ENCODE data around the gene GRM4.

Gene GRM4

DNA sequence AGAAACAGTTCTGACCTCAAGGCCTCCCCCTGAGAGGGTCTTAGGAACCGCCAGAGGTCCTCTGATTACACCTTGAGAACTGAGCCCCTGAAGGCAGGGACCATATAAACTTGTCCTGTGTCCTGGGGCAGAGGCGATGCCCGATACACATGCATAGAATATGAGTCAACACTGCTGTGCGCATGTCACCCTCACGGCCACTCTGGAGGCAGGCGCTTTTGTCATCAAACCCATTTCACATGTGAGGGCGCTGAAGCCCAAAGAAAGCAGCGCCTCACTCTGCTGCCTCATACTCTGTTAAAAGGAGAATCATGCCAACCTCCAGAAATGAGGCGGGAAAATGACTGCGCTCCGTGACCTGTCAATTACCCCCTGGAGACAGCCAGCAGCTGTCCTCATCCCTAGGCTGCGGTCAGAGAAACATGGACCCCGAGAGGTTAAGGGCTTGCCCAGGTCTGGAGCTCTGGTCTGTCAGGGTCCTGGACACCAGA is 158.3 kb downstream of the GRM4 start:
- Histone ChIP-seq H3K27ac (no peak overlapping the region), H3K4me3 (no peak overlapping the region)
- TF ChIP-seq, protein P1, sequence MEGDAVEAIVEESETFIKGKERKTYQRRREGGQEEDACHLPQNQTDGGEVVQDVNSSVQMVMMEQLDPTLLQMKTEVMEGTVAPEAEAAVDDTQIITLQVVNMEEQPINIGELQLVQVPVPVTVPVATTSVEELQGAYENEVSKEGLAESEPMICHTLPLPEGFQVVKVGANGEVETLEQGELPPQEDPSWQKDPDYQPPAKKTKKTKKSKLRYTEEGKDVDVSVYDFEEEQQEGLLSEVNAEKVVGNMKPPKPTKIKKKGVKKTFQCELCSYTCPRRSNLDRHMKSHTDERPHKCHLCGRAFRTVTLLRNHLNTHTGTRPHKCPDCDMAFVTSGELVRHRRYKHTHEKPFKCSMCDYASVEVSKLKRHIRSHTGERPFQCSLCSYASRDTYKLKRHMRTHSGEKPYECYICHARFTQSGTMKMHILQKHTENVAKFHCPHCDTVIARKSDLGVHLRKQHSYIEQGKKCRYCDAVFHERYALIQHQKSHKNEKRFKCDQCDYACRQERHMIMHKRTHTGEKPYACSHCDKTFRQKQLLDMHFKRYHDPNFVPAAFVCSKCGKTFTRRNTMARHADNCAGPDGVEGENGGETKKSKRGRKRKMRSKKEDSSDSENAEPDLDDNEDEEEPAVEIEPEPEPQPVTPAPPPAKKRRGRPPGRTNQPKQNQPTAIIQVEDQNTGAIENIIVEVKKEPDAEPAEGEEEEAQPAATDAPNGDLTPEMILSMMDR (IDR thresholded peaks at IDR 0.05): no peak
- DNase-seq (ENCODE audit: low spot score): peak; percentile 59

DNA sequence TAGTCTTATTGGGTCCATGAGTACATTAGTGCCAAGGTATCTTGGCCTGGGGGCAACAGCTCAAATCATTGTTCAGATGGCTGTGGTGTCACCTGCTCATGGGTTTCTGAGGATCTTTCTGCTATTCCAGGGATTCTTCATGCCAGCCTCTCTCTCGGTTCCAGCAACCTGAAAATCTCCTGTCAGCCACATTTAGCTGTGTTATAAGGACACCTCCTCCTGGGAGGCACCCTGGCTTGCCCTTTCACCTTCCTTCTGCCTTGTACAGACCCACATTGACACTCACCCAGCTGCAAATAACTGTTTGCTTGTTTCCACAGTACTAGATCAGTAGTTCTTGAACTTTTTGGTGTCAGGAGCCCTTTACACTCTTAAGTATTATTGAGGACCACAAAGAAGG is 159.9 kb downstream of the GRM4 start:
- DNase-seq (ENCODE audit: low spot score): peak; percentile 28
- TF ChIP-seq, protein P1 (IDR thresholded peaks at IDR 0.05): no peak
- Histone ChIP-seq H3K27ac (no peak overlapping the region), H3K4me3 (no peak overlapping the region)

DNA sequence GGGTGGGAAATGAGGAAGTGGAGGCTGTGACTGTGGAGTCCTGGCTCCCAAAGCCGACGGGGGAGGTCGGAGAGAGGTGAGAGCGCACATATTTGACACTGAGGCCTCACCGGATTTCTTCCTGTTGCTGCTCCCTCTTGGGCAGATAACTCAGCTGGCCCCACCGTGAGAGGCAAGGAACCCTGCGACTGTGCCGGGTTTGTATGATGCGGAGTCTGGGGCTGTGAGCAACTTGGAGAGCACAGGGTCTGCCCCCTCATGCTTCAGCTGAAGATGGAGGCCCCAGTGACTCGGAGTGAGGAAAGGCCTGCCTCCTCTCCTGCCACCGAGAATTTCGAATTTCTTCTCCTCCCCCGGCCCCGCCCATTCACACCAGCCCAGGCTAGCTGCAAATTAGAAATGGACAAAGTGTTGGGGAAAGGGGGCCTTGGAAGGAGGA is 160.6 kb downstream of the GRM4 start:
- TF ChIP-seq, protein P1 (IDR thresholded peaks at IDR 0.05): no peak
- Histone ChIP-seq H3K27ac (no peak overlapping the region), H3K4me3 (no peak overlapping the region)
- DNase-seq (ENCODE audit: low spot score): peak; percentile 61

DNA sequence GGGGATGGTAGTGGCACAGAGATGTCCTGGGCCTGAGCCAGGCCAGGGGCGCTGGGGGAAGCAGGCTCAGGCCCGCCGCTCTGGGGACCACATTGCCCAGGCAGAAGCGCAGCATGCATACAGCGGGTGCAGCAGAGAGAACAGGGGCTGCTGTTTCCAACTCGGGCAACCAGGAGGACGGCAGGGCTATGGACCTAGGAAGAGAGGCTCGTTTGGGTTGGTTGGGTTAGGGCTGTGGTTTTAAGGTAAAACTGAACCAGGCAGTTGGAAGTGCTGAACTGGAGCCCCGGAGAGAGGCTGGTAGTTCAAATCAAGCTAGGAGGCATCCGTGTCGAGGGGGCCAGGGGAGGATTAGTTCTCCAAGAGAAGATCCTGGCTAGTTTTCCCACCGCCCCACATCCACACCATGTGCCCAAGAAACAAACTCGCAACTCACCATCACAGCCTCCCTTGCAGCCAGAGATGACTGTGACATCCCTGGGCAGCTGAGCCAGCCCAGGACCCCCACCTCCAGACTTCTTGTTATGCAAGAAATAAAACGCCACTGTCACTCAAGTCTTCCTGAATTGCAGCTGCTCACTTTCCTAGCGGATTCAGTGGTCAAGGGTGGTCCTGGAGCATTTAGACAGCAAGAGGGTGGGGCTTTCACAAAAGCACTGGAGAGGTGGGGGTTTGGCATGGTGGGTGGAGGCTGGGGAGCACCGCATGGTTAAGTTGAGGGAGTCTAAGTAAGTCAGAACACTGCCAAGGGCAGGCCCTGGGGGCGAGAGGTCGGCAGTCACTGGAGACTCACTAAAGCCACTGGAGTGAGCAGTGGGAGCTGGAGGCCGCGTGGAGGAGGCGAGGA is 161.2 kb downstream of the GRM4 start:
- TF ChIP-seq, protein P1 (IDR thresholded peaks at IDR 0.05): no peak
- no peak overlapping the region for H3K27ac ChIP-seq
- DNase-seq (ENCODE audit: low spot score): peak; percentile 61
- no peak overlapping the region for H3K4me3 ChIP-seq

DNA sequence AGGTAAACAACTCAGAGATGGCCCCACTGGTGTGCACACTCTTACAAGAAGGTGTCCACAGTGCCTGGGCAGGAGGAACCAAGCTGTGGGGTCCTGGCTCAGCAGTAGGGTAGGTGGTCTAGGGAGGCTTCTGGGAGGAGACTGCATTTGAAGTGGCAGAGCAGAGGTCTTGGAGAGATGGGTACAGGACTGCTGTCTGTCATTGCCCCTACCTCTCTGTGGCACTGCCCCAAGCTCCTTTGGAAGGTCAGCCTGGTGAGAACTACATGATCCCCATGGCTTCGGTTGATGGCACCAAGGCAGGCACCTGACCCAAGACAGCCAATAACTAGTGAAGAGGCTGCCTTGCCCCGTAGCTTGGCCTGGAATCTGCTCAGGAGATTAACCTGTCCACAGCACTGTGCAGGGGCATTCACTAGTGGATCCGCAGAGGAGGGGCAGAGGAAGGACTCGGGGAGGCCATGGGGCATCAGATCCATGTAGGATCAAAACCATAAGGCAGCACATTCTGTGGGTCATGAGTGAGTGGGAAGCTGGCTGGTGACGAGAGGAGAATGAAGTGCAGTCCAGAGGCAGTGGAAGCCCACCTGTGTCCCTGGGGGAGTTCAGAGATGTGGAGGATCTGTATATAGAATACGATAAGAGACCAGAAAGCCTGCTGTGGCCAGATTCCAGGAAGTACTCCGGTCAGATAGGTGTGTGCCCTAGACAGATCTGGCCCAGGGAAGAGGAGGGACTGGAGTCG is 162.0 kb downstream of the GRM4 start:
- DNase-seq (ENCODE audit: low spot score): peak; percentile 67
- no peak overlapping the region for H3K27ac ChIP-seq
- no peak overlapping the region for H3K4me3 ChIP-seq
- TF ChIP-seq, protein P1 (IDR thresholded peaks at IDR 0.05): no peak

DNA sequence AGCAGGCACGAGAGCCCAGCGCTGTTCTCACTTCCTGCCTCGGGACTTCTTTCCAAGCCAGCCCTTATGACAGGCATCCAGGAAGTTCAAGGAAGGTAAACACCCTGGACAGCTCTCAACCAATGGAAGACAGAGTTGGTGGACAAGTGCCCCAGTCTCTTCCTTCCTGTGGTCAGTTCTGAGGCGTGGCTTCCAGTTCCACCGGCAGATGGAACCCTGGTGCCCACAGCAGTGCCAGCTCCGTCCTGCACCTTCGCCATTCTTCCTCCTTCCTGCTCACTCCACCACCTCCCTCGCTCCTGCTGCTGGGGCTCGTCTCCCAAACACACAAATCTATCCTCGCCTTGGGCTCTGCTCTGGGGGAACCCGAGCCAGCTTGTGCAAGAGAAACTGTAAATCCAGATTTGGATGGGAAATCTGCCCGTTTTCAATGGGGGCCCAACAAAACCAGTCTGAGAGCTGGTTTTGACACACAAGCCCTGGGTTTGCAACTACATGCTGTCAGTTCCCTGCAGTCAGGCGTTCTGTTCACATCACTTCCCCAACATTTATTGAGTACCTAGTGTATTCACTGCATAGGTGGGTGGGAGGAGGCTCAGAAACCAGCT is 162.7 kb downstream of the GRM4 start:
- peak; percentile 62 for DNase-seq (ENCODE audit: low spot score)
- no peak overlapping the region for H3K27ac ChIP-seq
- TF ChIP-seq, protein P1 (IDR thresholded peaks at IDR 0.05): no peak
- no peak overlapping the region for H3K4me3 ChIP-seq

Measured in coronary artery (tissue), 2 donors.